ENCODE data around the gene TSPAN7. TPM values are rescaled to one million over a fixed set of nuclear protein-coding genes. Genes with fewer than 3 reads are reported as not detected.

The TSPAN7 gene
- total RNA-seq, 1 experiment from 2014 or later, result 3.5 TPM

DNA sequence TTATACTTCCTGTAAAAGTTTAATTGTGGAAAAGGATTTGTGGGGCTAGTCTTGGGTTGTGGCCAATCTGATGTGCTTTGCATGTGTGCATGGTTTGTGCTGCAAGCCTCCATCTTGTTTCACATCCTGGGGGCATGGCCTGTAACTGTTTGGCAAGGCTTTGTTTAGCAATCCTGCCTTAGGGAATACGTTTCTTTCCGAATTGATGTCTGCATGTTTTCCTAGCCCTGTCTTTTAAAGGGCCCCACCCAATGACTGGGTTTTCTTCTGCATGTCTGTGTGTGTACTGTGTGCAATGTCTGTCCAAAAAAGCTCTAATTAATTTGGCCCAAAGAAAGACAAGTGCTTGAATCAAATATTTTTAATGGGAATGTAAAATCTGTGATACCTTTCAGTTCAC, 165.3 kb downstream of the TSPAN7 start:
- no peaks in the 10 kb centered on the region for H3K79me1 ChIP-seq (ENCODE audit: insufficient read depth, low read depth, low read length, poor library complexity, severe bottlenecking)
- H4K5ac ChIP-seq (ENCODE audit: insufficient read length, low read depth, low read length), result no peak overlapping the region
- no peak overlapping the region for H3K56ac ChIP-seq (ENCODE audit: insufficient read length, low read depth, low read length)
- H2BK20ac ChIP-seq (ENCODE audit: low read depth, low read length, poor library complexity, severe bottlenecking), result no peak overlapping the region
- no peaks in the 10 kb centered on the region for H3K4me1 ChIP-seq (ENCODE audit: insufficient read depth, low read length)
- no peak overlapping the region for H2BK15ac ChIP-seq (ENCODE audit: low read depth, low read length)
- H3K23me2 ChIP-seq (ENCODE audit: insufficient read length, low read depth, low read length, poor library complexity, severe bottlenecking), result no peaks in the 10 kb centered on the region
- no peak overlapping the region for H2BK120ac ChIP-seq (ENCODE audit: low read depth, low read length, poor library complexity, severe bottlenecking)
- H3K4ac ChIP-seq (ENCODE audit: low read depth, low read length), result no peak overlapping the region
- H3K79me2 ChIP-seq (ENCODE audit: insufficient read depth, low read length), result no peaks in the 10 kb centered on the region
- H4K91ac ChIP-seq (ENCODE audit: insufficient read length, low read depth, low read length), result no peak overlapping the region
- no CpG with 5 or more reads among the region's 2 CpGs for WGBS (ENCODE audit: extremely low coverage, insufficient read length, low lambda C conversion rate)
- no peak for TF ChIP-seq CTCF (conservative IDR thresholded peaks at IDR 0.05)
- no peak overlapping the region for H4K8ac ChIP-seq (replicated peaks; ENCODE audit: insufficient read length, low read depth, low read length)
- DNase-seq, result no peak
- no peak overlapping the region for H2BK12ac ChIP-seq (ENCODE audit: insufficient read length, low read depth, low read length)
- H3K9me3 ChIP-seq (ENCODE audit: control insufficient read depth, low read depth, low read length), result no peaks in the 10 kb centered on the region
- H3K36me3 Mint-ChIP-seq (ENCODE audit: insufficient read depth in 1 of 3, low read depth in 3 of 3), result peaks cover 0 to 1% (median 0%) of the 10 kb centered on the region in 3 experiments; a peak in 2 of 7 replicates
- no peak overlapping the region for H2AK5ac ChIP-seq (ENCODE audit: insufficient read length, low read length)
- no peak overlapping the region for H3K14ac ChIP-seq (ENCODE audit: insufficient read depth, low read length)
- no peak overlapping the region for H3K23ac ChIP-seq (ENCODE audit: insufficient read length, low read depth, low read length)
- H3K4me1 Mint-ChIP-seq, result no peaks in the 10 kb centered on the region
- H3T11ph ChIP-seq (ENCODE audit: low read length), result no peak overlapping the region
- no peak overlapping the region for H3K27ac Mint-ChIP-seq
- no peak overlapping the region for H3K18ac ChIP-seq (ENCODE audit: insufficient read length, low read depth, low read length)
- no peak overlapping the region for H2BK5ac ChIP-seq (ENCODE audit: insufficient read length, low read length)
- peaks cover 46 to 53% of the 10 kb centered on the region in 2 experiments for H3K9me3 Mint-ChIP-seq
- H3K27ac ChIP-seq (ENCODE audit: insufficient read length, low read depth, low read length), result no peak overlapping the region
- H3K27me3 ChIP-seq (ENCODE audit: insufficient read depth, low read length), result no peaks in the 10 kb centered on the region
- no peak overlapping the region for H3K4me2 ChIP-seq (ENCODE audit: insufficient read depth, insufficient read length, low read length)
- no peak overlapping the region for H2AFZ ChIP-seq (ENCODE audit: low read length)
- H3K27me3 Mint-ChIP-seq (ENCODE audit: low read depth), result no peaks in the 10 kb centered on the region
- H4K20me1 ChIP-seq (ENCODE audit: control insufficient read depth, insufficient read depth, insufficient read length), result no peaks in the 10 kb centered on the region
- H3K9ac ChIP-seq (ENCODE audit: extremely low read depth, insufficient read length, low read length), result no peak overlapping the region
- no peak overlapping the region for H3K4me3 Mint-ChIP-seq

All from H9 (cell line).